Fibroblast of upper back skin (primary cell): ENCODE results near the gene BMF.
"Not testable (repeated sequence)": the region's sequence is repeated elsewhere in the genome, so short reads cannot be mapped to it uniquely, and the experiment has no call there.

Experiments
- DNase-seq: peaks from one replicate; pipeline ENCODE4 v3.0.0-alpha.2; 2013

BMF gene

GRCh38 chr15:40085266-40085665 is 23.4 kb downstream of the BMF start:
- no peak for DNase-seq

GRCh38 chr15:40084650-40085049 is 24.0 kb downstream of the BMF start:
- DNase-seq = no peak

- DNase-seq = no peak
Observed at GRCh38 chr15:40082195-40082883, 26.3 kb downstream of the BMF start.

- DNase-seq = peak; percentile 55
Observed at GRCh38 chr15:40081691-40082194, 26.9 kb downstream of the BMF start.

- DNase-seq = no peak
Observed at GRCh38 chr15:40080847-40081246, 27.8 kb downstream of the BMF start.

GRCh38 chr15:40080104-40080503 is 28.6 kb downstream of the BMF start:
- DNase-seq = no peak

- DNase-seq = no peak
Observed at GRCh38 chr15:40079456-40079855, 29.2 kb downstream of the BMF start.

- no peak for DNase-seq
Observed at GRCh38 chr15:40075298-40076044, 33.2 kb downstream of the BMF start.

- DNase-seq = not testable (repeated sequence)
Observed at GRCh38 chr15:40074656-40075055, 34.0 kb downstream of the BMF start.

GRCh38 chr15:40073716-40074490 is 34.8 kb downstream of the BMF start:
- DNase-seq = not testable (repeated sequence)

- DNase-seq = no peak
Observed at GRCh38 chr15:40072216-40072990, 36.3 kb downstream of the BMF start.

- no peak for DNase-seq
Observed at GRCh38 chr15:40070608-40071218, 38.0 kb downstream of the BMF start.

- no peak for DNase-seq
Observed at GRCh38 chr15:40070166-40070557, 38.5 kb downstream of the BMF start.

GRCh38 chr15:40069178-40070165 is 39.2 kb downstream of the BMF start:
- DNase-seq = peak; percentile 52

- no peak for DNase-seq
Observed at GRCh38 chr15:40067921-40068624, 40.6 kb downstream of the BMF start.

- peak; percentile 60 for DNase-seq
Observed at GRCh38 chr15:40066589-40066988, 42.1 kb downstream of the BMF start.

GRCh38 chr15:40065166-40065565 is 43.5 kb downstream of the BMF start:
- DNase-seq = no peak

- peak; percentile 94 for DNase-seq
Observed at GRCh38 chr15:40064231-40064894, 44.3 kb downstream of the BMF start.

GRCh38 chr15:40063563-40064011 is 45.1 kb downstream of the BMF start:
- peak; percentile 82 for DNase-seq
